ENCODE data around the gene TUBGCP2.

Gene TUBGCP2

GRCh38 chr10:133238466-133238804, 70.2 kb downstream of the TUBGCP2 start:
- Histone ChIP-seq H3F3A (ENCODE audit: insufficient read depth) (no peaks in the 10 kb centered on the region), H3K9ac (ENCODE audit: low read length) (no peak overlapping the region), H4K20me1 (ENCODE audit: low read depth, low read length) (no peaks in the 10 kb centered on the region), H3K4me3 (ENCODE audit: insufficient read depth, low read length, poor library complexity, severe bottlenecking) (no peak overlapping the region), H2AFZ (ENCODE audit: low read depth, low read length, severe bottlenecking) (no peak overlapping the region), H3K9me3 (ENCODE audit: insufficient read depth, low read length) (no peaks in the 10 kb centered on the region), H3K36me3 (ENCODE audit: low read length) (no peaks in the 10 kb centered on the region), H3K27ac (ENCODE audit: low read depth, low read length) (no peak overlapping the region), H3K9me2 (replicated peaks; ENCODE audit: insufficient read depth, low read length) (no peaks in the 10 kb centered on the region), H3K79me2 (ENCODE audit: insufficient read depth, low read length) (no peaks in the 10 kb centered on the region), H3K27me3 (ENCODE audit: low read length) (no peaks in the 10 kb centered on the region), H3K4me2 (ENCODE audit: low read depth, low read length, poor library complexity, severe bottlenecking) (no peak overlapping the region)
- no peak for TF ChIP-seq EZH2phosphoT487 (conservative IDR thresholded peaks at IDR 0.05; ENCODE audit: low read length)
- no peak for TF ChIP-seq CTCF (IDR thresholded peaks at IDR 0.05; ENCODE audit: insufficient read depth, low read length, poor library complexity, severe bottlenecking)

GRCh38 chr10:133237588-133238465, 70.8 kb downstream of the TUBGCP2 start, which contains the start of gene VENTX:
Gene VENTX, plus strand, starts transcription at chr10:133237855. Its CDS starts 60 bp downstream, at chr10:133237915.
- Histone ChIP-seq H3K9ac (ENCODE audit: low read length) (no peak within 1 kb of the TSS), H3K9me3 (ENCODE audit: insufficient read depth, low read length) (no peaks in the 10 kb centered on the region), H3K36me3 (ENCODE audit: low read length) (no peaks in the 10 kb centered on the region), H3K27ac (ENCODE audit: low read depth, low read length) (no peak within 1 kb of the TSS), H3K4me2 (ENCODE audit: low read depth, low read length, poor library complexity, severe bottlenecking) (no peak within 1 kb of the TSS), H3K27me3 (ENCODE audit: low read length) (no peaks in the 10 kb centered on the region), H3K4me3 (ENCODE audit: insufficient read depth, low read length, poor library complexity, severe bottlenecking) (no peak within 1 kb of the TSS), H2AFZ (ENCODE audit: low read depth, low read length, severe bottlenecking) (no peak within 1 kb of the TSS), H3F3A (ENCODE audit: insufficient read depth) (no peaks in the 10 kb centered on the region), H3K79me2 (ENCODE audit: insufficient read depth, low read length) (no peaks in the 10 kb centered on the region), H4K20me1 (ENCODE audit: low read depth, low read length) (no peaks in the 10 kb centered on the region), H3K9me2 (replicated peaks; ENCODE audit: insufficient read depth, low read length) (no peaks in the 10 kb centered on the region)
- no peak for TF ChIP-seq CTCF (IDR thresholded peaks at IDR 0.05; ENCODE audit: insufficient read depth, low read length, poor library complexity, severe bottlenecking)
- no peak for TF ChIP-seq EZH2phosphoT487 (conservative IDR thresholded peaks at IDR 0.05; ENCODE audit: low read length)

- no peaks in the 10 kb centered on the region for H3F3A ChIP-seq (ENCODE audit: insufficient read depth)
- no peak overlapping the region for H3K9ac ChIP-seq (ENCODE audit: low read length)
- no peak overlapping the region for H3K4me2 ChIP-seq (ENCODE audit: low read depth, low read length, poor library complexity, severe bottlenecking)
- H3K36me3 ChIP-seq (ENCODE audit: low read length): no peaks in the 10 kb centered on the region
- H3K9me2 ChIP-seq (replicated peaks; ENCODE audit: insufficient read depth, low read length): no peaks in the 10 kb centered on the region
- H2AFZ ChIP-seq (ENCODE audit: low read depth, low read length, severe bottlenecking): no peak overlapping the region
- no peaks in the 10 kb centered on the region for H3K79me2 ChIP-seq (ENCODE audit: insufficient read depth, low read length)
- no peaks in the 10 kb centered on the region for H3K27me3 ChIP-seq (ENCODE audit: low read length)
- no peaks in the 10 kb centered on the region for H4K20me1 ChIP-seq (ENCODE audit: low read depth, low read length)
- no peak for TF ChIP-seq EZH2phosphoT487 (conservative IDR thresholded peaks at IDR 0.05; ENCODE audit: low read length)
- no peak for TF ChIP-seq CTCF (IDR thresholded peaks at IDR 0.05; ENCODE audit: insufficient read depth, low read length, poor library complexity, severe bottlenecking)
- no peak overlapping the region for H3K27ac ChIP-seq (ENCODE audit: low read depth, low read length)
- no peak overlapping the region for H3K4me3 ChIP-seq (ENCODE audit: insufficient read depth, low read length, poor library complexity, severe bottlenecking)
- no peaks in the 10 kb centered on the region for H3K9me3 ChIP-seq (ENCODE audit: insufficient read depth, low read length)
Observed at GRCh38 chr10:133237241-133237587, 71.5 kb downstream of the TUBGCP2 start.

Measured in SU-DHL-6 (cell line).